GM21529 (cell line): ENCODE results near the gene DENND1A.
A peak's percentile ranks its signal among the peaks of the same experiment; 100 is the strongest.
"Not testable (repeated sequence)": the region's sequence is repeated elsewhere in the genome, so short reads cannot be mapped to it uniquely, and the experiment has no call there.

Source experiments
- ATAC-seq: cut with Tn5 transposase; IDR thresholded peaks from one replicate; pipeline ENCODE4 v1.9.1; 2021; ENCODE audit not compliant: unreplicated experiment

The DENND1A gene, protein sequence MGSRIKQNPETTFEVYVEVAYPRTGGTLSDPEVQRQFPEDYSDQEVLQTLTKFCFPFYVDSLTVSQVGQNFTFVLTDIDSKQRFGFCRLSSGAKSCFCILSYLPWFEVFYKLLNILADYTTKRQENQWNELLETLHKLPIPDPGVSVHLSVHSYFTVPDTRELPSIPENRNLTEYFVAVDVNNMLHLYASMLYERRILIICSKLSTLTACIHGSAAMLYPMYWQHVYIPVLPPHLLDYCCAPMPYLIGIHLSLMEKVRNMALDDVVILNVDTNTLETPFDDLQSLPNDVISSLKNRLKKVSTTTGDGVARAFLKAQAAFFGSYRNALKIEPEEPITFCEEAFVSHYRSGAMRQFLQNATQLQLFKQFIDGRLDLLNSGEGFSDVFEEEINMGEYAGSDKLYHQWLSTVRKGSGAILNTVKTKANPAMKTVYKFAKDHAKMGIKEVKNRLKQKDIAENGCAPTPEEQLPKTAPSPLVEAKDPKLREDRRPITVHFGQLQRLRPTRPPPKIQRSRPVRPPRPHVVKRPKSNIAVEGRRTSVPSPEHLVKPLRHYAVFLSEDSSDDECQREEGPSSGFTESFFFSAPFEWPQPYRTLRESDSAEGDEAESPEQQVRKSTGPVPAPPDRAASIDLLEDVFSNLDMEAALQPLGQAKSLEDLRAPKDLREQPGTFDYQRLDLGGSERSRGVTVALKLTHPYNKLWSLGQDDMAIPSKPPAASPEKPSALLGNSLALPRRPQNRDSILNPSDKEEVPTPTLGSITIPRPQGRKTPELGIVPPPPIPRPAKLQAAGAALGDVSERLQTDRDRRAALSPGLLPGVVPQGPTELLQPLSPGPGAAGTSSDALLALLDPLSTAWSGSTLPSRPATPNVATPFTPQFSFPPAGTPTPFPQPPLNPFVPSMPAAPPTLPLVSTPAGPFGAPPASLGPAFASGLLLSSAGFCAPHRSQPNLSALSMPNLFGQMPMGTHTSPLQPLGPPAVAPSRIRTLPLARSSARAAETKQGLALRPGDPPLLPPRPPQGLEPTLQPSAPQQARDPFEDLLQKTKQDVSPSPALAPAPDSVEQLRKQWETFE

DNA sequence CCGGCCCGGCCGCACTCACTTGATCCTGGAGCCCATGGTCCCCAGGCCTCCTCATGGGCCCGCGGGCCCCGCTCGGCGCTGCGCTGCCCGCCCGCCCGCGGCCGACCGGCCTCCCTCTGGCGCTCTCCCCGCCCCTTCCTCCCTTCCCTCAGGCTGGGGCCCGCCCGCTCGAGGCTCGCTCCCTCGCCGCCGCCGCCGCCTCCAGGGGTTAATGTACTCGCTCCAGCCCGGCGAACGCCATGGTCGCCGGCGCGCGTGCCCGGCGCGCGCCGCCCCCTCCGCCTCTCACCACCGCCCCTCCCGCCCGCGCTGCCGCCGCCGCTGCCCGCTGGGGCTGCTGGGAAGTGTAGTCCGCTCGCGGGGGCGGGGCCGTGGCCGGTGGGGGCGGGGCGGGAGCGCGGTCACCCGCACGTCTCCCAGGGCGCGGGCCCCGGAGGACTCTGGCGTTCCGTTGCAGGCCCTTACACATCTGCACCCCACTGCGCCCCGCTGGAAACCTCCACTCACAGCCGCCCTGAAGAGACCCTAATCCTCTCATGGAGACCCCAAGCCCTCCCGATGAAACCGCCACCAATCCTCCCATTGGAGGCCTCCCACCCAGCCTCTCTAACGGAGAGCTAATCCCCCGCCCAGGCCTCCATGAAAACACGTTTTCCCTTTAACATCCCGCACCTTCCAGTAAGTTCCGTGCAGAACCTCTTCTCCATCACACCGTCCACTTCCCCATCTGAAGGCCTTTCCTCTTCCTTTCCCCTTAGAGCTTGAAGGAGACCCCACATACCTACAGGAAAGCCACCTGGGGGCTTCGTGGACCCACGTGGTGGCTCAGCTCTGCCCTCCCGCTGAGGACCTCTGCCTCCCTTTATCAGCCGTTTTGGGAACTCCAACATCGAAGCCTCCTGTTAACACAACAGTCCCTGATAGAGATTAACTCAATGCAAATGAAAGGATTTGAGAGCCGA lies at the start of gene DENND1A:
TSS of gene DENND1A (minus strand) at position 257 of the 962 bp plus-strand sequence. CDS start at position 36, 221 bp downstream.
- peak; percentile 71 for ATAC-seq

DNA sequence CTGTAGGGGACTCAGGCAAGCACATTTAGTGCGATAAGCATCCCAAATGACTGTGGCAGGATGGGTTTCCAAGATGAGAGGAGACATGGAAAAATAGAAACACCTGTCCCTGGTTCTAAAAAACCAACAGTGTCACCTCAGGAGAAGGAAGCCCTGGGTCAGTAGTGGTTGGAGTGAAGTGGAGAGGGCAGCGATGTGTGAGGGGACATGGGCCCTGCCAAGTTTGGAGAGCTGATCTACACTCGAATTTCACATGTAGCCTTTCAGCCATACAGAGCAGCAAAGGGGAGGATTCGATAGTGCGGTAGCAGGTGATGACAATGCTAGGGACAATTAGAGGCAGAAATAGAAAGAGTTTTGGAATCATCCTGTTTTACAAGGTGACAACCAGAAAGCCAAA lies 49.1 kb upstream of the DENND1A start:
- no peak for ATAC-seq

DNA sequence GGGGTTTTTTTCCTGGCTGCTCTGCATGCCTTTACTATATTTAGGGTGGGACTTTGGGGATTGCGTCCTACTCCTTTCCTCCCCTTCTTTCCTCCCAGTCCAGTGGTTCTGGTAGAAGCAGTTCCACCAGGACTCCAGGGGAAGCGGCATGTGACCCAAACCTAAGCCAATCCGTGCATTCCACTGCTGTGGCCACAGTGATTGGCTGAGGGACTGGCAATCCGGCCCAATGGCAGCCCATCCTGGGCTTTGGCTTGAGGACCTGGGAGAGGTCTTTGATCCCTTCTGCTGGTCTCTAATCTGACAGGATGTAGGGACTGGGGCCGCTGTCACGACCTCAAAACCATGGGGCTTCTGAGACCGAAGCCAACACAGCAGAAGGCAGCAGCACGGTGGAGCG lies 46.7 kb upstream of the DENND1A start:
- not testable (repeated sequence) for ATAC-seq

DNA sequence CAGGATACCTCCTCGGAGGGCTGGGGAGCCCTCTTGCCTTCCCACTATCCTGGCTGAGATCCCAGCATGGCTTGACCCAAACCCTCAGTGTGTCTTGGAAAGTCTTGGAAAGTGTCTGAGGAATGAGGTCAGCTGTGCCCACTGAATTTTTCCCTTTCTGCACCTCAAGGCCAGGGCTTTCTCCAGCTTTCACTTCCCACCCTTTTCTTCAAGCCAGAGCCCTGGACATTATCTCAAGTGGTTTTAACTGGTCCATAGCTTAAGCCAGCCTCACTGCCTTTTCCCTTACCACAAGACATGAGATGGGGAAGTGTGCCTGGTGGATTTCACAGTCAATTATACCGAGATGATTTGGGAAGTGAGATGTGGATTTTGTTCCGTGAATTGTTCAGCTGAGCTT lies 45.9 kb upstream of the DENND1A start:
- no peak for ATAC-seq

DNA sequence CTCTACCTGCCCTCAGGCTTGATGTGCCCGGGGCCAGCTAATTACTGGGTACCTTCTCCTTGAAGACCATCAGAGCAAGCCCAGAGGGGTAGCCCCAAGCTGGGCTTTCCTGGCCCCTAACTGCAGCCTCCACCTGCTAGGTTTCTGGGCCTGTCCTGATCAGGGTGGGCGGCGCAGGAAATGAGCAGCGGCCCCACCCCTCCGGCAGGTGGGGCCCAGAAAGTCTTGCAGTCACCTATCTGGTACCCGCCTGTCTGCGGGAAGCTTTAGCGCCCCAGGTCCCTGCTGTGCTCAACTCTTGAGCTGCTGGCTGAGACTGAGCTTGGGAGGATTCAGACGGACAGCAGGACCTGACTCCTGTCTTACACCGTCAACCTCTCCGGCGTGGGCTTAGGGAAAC lies 44.5 kb upstream of the DENND1A start:
- ATAC-seq, result no peak

DNA sequence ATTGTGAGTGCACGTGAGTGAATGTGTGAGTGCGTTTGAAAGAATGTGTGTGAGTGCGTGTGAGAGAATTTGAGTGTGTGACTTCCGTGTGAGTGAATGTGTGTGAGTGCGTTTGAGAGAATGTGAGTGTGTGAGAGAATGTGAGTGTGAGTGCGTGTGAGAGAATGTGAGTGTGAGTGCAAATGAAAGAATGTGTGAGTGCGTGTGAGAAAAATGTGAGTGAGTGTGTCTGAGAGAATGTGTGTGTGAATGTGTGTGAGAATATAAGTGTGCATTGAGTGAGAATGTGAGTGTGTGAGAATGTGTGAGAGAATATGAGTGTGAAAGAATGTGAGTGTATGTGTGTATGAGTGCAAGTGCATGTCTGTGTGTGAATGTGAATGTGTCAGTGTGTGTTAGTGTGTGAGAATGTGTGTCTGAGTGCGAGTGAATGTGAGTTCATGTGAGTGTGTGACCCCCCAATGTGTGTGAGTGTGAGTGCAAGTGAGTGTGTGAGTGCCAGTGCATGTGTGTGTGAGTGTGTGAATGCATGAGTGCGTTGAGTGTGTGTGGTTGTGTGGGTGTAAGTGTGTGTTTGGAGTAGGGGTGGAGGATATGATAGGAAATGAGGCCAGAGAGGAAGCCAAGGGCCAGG lies 43.8 kb upstream of the DENND1A start:
- no peak for ATAC-seq

DNA sequence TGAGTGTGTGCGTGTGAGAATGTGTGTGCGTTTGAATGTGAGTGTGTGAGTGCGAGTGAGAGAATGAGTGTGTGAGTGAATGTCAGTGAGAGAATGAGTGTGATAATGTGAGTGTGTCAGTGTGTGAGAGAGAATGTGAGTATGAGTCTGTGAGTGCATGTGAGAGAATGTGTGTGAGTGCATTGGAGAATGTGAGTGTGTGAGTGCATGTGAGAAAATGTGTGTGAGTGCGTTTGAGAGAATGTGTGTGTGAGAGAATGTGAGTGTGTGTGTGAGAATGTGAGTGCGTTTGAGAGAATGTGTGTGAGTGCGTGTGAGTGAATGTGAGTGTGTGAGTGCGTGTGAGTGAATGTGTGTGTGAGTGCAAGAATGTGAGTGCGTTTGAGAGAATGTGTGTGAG lies 42.7 kb upstream of the DENND1A start:
- ATAC-seq, result no peak

DNA sequence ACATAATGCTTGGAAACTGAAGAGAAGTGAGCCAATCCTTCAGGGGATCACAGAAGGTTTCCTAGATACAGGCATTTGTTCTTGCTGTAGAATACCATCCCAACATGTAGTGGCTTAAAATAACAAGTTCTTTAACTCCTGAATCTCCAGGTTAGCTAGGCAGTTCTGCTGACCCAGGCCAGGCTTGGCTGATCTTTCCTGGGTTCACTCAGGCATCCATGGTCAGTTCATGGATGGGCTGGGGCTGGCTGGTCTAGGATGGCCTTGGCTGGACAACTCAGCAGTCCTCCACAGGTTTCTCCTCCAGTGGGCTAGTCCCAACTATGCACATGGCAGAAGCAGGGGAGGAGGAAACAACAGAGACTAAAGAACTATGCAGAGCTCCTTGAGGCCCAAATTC lies 37.4 kb upstream of the DENND1A start:
- no peak for ATAC-seq

DNA sequence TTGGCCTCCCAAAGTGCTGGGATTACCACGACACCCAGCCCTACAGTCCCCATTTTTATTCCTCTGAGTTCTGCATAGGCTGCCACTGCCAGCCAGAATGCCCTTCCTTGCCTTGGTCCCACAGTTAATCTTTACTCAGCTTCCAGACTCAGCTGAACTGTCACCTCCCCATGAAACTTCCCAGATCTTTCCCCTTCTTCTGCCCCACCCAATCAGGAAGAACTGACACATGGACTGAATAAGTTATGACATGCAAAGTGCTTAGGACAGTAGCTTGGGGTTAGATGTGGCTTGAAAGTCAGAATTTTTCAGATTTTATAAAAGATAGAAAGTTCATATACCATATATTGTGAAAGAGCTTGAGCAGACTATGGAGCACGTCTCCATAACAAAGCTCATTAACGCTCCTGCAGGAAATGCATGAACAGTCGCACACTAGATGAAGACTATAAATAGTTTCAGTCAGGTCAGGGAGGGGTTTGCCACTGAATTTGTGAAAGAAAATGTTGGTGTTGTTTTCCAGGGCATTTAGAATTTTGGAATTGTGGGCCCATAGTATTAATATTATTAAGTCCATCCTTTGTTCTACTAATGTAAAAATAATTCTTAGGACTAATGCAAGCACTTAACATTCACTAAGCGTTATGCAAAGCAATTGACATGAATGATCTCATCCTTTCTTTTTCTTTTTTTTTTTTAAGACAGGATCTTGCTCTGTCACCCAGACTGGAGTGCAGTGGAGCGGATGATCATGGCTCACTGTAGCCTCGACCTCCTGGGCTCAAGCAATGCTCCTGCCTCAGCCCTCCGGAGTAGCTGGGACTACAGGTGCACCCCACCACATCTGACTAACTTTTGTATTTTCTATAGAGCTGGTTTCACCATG lies 36.1 kb upstream of the DENND1A start:
- no peak for ATAC-seq

DNA sequence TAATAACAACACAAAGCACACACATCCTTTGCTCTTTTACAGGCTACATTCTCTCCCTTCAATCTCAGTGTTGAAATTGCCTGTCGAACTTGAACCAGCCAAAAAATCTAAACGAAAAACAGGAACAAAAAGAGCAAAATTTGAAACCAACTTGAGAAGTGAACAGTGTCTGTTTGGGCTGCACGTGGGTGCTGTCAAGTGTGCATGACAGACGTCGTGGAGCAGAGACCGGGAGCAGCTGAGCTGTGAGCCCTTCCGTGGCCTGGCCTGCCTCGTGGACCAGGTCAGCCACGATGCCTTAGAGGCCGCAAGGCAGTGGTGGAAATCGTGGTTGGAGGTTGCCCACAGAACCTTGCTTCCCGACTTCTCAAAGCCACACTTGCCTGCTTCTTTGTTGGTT lies 34.8 kb upstream of the DENND1A start:
- ATAC-seq, result no peak

DNA sequence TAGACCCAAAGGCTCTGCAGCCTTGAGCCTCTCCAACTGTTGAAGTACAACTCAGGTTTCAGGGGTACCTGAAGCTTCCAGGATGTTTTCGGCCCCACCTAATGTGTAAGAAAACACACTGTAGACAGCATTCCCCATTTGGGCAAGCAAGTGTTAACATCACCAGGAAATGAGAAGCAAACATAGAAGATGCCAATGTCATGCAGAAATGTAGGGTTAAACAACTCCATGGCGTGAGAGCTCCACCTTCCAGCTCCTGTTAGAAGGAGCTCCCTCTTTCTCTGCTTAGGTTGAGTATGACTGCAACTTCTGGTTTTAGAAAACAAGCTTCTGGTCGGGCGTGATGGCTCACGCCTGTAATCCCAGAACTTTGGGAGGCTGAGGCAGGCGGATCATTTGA lies 31.0 kb upstream of the DENND1A start:
- ATAC-seq, result no peak

DNA sequence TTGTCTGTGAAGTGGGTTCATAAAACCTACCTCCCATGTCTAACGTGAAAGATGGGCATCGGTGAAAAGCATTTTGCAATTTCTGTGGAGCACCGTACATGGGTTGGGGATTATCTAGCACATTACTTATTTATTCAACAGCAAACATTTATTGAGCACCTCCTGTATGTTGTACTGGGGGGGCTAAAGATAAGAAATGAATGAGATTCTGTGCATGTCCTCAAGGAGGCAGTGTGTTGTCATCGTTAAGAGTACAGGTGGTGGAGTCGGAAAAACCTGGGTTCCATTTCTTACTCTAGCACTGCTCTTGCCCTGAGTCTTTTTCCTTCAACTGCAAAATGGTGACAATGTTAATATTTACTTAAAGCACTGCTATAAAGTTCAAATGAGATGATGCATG lies 30.4 kb upstream of the DENND1A start:
- no peak for ATAC-seq

DNA sequence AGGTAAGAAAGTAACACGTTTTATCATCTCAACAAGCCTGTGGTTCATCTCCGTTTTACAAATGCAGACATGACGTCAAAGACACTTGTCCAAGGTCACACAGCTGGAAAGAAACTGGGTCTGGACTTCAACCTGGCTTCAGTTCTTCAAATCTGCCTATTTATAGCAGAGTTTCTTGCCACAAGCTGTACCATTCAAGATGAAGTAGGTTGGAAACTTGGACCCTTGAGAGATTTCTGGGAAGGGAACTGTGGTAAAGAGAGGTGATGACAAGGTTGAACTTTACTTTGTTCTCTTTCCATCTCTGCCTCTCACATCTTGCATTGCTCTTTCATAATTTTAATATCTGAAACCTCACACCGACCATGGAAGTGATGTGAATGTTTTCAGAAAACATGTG lies 29.9 kb upstream of the DENND1A start:
- no peak for ATAC-seq

DNA sequence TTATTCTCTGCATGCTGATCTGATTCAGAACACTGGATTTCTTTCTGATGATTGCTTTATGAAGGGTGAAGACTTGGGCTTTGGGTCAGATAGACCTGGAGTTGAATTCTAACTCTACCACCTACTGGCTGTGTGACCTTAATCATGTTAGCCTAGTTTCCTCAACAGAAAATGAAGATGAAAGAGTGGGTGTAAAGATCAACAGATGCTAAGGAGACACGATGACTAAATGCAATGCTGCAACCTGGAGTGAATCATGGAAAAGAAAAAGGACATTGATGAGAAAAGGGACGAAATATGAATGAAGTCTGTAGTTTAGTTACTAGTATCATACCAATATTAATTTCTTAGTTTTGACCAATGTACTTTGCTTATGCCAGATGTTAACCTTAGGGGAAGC lies 27.8 kb upstream of the DENND1A start:
- ATAC-seq, result no peak

DNA sequence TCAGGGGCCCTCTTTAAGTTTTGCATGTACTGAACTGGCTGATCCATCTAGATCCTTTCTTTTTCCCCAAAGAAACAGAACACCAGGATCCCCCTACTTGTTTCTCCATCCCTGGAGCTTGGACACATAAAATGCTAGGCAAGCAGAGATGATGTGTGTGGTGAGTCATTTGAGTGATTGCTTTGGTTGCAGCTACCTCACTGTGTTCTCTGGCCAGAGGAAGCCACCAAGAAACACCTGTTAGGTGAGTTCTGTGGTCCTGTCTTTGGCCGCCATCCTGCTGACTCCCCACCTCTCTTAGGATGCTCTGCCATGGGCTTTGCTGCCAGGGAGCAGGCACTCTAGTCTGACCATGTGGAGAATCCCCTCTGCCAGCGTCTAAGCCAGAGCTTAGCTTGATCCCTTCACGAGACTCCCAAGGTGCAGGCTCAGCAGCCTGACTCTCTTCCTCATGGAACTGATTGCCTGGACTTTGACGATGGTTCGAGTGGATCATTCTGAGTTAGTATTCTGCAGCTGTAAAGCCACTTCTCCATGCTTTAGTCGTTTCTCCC lies 27.3 kb upstream of the DENND1A start:
- no peak for ATAC-seq

DNA sequence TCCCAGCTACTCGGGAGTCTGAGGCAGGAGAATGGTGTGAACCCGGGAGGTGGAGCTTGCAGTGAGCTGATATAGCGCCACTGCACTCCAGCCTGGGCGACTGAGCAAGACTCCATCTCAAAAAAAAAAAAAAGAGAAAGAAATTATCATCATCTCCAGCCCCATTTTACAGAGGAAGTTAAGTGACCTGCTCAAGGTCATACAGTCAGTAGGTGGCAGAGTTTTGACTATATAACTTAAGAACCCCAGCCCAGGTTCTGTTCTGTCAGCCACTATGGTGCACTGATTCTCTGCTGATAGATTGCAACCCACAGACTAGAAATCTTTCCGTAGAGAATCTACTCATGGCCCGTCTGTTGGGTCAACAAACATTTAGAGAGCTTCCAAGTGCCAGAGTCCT lies 25.7 kb upstream of the DENND1A start:
- ATAC-seq, result no peak

DNA sequence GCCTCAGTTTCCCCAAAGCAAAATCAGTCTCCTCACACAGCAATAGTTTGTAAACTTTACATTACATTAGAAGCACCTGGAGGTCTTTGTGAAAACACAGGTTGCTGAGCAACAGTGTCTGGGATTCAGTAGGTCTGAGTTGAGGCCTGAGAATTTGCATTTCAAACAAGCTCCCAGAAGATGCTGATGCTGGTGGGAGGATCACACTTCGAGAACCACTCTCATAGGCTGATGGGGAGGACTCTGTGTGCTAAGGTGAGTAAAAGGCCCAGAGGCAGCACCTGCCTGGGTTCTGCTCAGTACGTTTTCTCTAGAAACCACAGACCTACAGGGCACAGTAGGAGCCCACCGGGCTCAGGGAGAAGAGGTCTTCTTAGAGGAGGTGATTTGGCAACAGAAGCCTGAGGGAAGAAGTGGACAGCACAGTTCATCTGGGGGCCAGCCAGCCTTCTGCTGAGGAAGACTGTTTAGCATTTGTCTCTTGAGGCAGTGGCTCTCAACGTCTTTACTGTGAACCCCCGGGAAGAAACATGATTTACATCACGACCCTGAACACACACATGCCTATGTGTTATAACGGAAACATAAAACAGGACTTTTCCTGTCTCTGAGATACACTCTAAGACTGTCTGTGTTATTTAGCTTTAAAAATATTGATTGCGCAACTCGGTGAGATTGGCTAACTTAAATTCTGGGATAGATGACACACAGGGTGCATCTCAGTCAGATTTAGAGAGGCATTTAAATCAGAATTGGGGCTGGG lies 24.8 kb upstream of the DENND1A start:
- no peak for ATAC-seq
